ENCODE results near the gene PTPRD.

Gene PTPRD

GRCh38 chr9:10172476-10172875 lies 440.3 kb downstream of the PTPRD start:
- DNase-seq (ENCODE audit: low spot score), result no peak

- DNase-seq (ENCODE audit: low spot score), result no peak
Measured at GRCh38 chr9:10168241-10168640, 444.6 kb downstream of the PTPRD start.

GRCh38 chr9:10148796-10149195 lies 464.0 kb downstream of the PTPRD start:
- no peak for DNase-seq (ENCODE audit: low spot score)

GRCh38 chr9:10146517-10147331 lies 466.1 kb downstream of the PTPRD start:
- DNase-seq (ENCODE audit: low spot score), result no peak

- DNase-seq (ENCODE audit: low spot score), result no peak
Measured at GRCh38 chr9:10144355-10144754, 468.4 kb downstream of the PTPRD start.

GRCh38 chr9:10135553-10135952 lies 477.2 kb downstream of the PTPRD start:
- no peak for DNase-seq (ENCODE audit: low spot score)

- DNase-seq (ENCODE audit: low spot score), result no peak
Measured at GRCh38 chr9:10134266-10134665, 478.5 kb downstream of the PTPRD start.

GRCh38 chr9:10130061-10130675 lies 482.6 kb downstream of the PTPRD start:
- DNase-seq (ENCODE audit: low spot score), result no peak

- DNase-seq (ENCODE audit: low spot score), result no peak
Measured at GRCh38 chr9:10127867-10128266, 484.9 kb downstream of the PTPRD start.

GRCh38 chr9:10112798-10113197 lies 500.0 kb downstream of the PTPRD start:
- no peak for DNase-seq (ENCODE audit: low spot score)

- DNase-seq (ENCODE audit: low spot score), result no peak
Measured at GRCh38 chr9:10112070-10112469, 500.7 kb downstream of the PTPRD start.

- no peak for DNase-seq (ENCODE audit: low spot score)
Measured at GRCh38 chr9:10108815-10109214, 504.0 kb downstream of the PTPRD start.

GRCh38 chr9:10104774-10105173 lies 508.0 kb downstream of the PTPRD start:
- DNase-seq (ENCODE audit: low spot score), result no peak

- no peak for DNase-seq (ENCODE audit: low spot score)
Measured at GRCh38 chr9:10095208-10095607, 517.6 kb downstream of the PTPRD start.

GRCh38 chr9:10094563-10094962 lies 518.2 kb downstream of the PTPRD start:
- no peak for DNase-seq (ENCODE audit: low spot score)

- no peak for DNase-seq (ENCODE audit: low spot score)
Measured at GRCh38 chr9:10080012-10080411, 532.8 kb downstream of the PTPRD start.

GRCh38 chr9:10079284-10079964 lies 533.4 kb downstream of the PTPRD start:
- DNase-seq (ENCODE audit: low spot score), result no peak

- DNase-seq (ENCODE audit: low spot score), result no peak
Measured at GRCh38 chr9:10071579-10071978, 541.2 kb downstream of the PTPRD start.

- no peak for DNase-seq (ENCODE audit: low spot score)
Measured at GRCh38 chr9:10062629-10063395, 550.0 kb downstream of the PTPRD start.

GRCh38 chr9:10059044-10059443 lies 553.8 kb downstream of the PTPRD start:
- DNase-seq (ENCODE audit: low spot score), result no peak

- DNase-seq (ENCODE audit: low spot score), result no peak
Measured at GRCh38 chr9:10055886-10056395, 556.9 kb downstream of the PTPRD start.

- no peak for DNase-seq (ENCODE audit: low spot score)
Measured at GRCh38 chr9:10054456-10054855, 558.3 kb downstream of the PTPRD start.
